Muscle layer of duodenum (tissue), 2 donors: Measurements from ENCODE around the gene NTRK1.
A peak's percentile ranks its signal among the peaks of the same experiment; 100 is the strongest.

Experiments
- H3K27ac ChIP-seq: one replicate; pipeline ENCODE4 v1.7.0; 2013; ENCODE audit warnings: mild to moderate bottlenecking, low read length
- H3K27me3 ChIP-seq: one replicate; pipeline ENCODE4 v1.7.0; 2013; ENCODE audit warnings: low read depth, mild to moderate bottlenecking, control low read depth, low read length
- H3K36me3 ChIP-seq, 2 donors: one replicate each; pipeline ENCODE4 v1.7.0; 2013; ENCODE audit warnings: low read length in 2 of 2, control low read depth in 1 of 2, mild to moderate bottlenecking in 1 of 2; ENCODE audit not compliant: insufficient read depth in 2 of 2, control insufficient read depth in 1 of 2
- H3K4me1 ChIP-seq, 2 donors: one replicate each; pipeline ENCODE4 v1.7.0; 2013; ENCODE audit warnings: low read length in 2 of 2, mild to moderate bottlenecking in 2 of 2, control low read depth in 1 of 2, moderate library complexity in 1 of 2; ENCODE audit not compliant: insufficient read depth in 2 of 2, control insufficient read depth in 1 of 2
- H3K4me3 ChIP-seq, 2 donors: one replicate each; pipeline ENCODE4 v1.7.0; 2013; ENCODE audit warnings: low read length in 2 of 2, low read depth in 1 of 2, mild to moderate bottlenecking in 1 of 2
- H3K9me3 ChIP-seq, 2 donors: one replicate each; pipeline ENCODE4 v1.7.0; 2013; ENCODE audit warnings: low read length in 2 of 2, control low read depth in 1 of 2, mild to moderate bottlenecking in 1 of 2; ENCODE audit not compliant: control insufficient read depth in 1 of 2
- donor health status: healthy.

NTRK1 gene

DNA sequence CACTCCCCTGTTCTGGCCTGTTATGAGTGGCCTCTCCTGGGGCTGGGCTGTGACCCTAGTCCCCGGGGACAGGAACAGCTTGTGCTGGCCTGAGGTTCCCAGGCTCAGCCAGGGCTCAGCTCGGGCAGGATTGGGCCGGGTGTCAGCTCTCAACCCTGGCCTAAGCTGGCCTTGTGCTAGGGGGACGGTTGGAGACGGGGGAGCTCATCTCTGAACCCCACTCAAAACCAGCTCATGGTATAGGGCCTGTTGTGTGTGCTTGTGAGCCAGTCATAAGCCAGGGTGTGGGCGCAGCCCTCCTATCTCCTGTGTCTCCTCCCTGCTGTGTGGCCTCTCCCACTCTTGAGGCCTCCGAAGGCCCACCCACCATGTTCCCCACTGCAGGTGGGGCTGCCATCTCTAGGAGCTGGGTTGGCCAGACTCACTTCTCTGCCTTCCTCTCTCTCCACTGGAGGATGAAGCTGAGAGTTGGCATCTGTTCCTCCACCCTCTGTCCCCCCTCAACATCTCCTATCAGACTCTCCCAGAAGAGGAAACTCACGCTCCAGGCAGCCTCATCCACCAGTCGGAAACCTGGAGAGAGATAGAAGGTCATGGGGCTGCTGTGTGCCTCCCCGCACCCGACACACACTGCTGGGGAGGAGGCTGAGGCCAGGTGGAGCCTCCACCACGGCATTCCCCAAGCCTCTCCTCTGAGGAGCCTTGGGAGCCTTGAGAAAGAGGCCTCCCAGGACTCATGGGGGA, 34.2 kb downstream of the NTRK1 start:
- H3K36me3 ChIP-seq: no peaks in the 10 kb centered on the region
- H3K4me3 ChIP-seq: peak overlapping the region in 1 of 2 donors; percentile 47
- H3K27me3 ChIP-seq: peaks cover 16% of the 10 kb centered on the region
- H3K27ac ChIP-seq: peak overlapping the region; percentile 54
- H3K9me3 ChIP-seq: no peaks in the 10 kb centered on the region
- peaks cover 0 to 18% of the 10 kb centered on the region in 2 donors for H3K4me1 ChIP-seq

DNA sequence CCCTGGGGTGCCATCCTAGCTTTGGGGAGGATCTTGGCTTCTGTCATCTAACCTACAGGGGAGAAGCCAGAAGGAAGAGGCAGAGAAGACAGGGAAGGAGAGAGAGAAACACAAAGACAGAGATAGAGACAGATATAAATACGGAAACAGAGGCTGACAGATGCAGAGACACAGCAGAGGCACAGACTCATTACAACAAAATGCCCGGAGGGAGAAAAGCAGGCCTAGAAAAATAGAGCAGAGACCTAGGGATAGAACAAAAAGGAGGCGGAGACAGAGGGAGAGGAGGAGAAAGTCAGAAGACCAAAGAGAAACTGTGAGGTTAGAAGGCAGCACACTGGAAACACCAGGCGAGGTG, 34.8 kb downstream of the NTRK1 start:
- Histone ChIP-seq H3K4me3 (peak overlapping the region in 1 of 2 donors; percentile 47), H3K27me3 (peaks cover 16% of the 10 kb centered on the region), H3K27ac (peak overlapping the region; percentile 54), H3K9me3 (no peaks in the 10 kb centered on the region), H3K36me3 (no peaks in the 10 kb centered on the region), H3K4me1 (peaks cover 0 to 18% of the 10 kb centered on the region in 2 donors)

DNA sequence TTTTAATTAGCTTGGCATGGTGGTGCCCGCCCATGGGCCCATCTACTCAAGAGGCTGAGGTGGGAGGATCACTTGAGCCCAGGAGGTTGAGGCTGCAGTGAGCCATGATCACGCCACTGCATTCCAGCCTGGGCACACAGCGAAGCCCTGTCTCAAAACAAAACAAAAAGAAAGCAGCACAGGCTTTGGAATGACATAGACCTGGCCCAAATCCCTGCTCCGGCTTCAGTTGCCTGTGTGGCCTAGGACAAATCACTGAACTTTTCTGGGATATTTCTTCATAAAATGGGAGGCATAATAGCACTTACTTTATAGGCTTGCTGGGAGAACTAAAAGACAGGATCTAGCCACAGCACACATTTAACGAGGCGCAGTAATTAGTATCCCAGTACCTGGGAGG, 35.3 kb downstream of the NTRK1 start:
- Histone ChIP-seq H3K27ac (no peak overlapping the region), H3K27me3 (peaks cover 16% of the 10 kb centered on the region), H3K36me3 (no peaks in the 10 kb centered on the region), H3K4me3 (no peak overlapping the region), H3K9me3 (no peaks in the 10 kb centered on the region), H3K4me1 (peaks cover 0 to 18% of the 10 kb centered on the region in 2 donors)

DNA sequence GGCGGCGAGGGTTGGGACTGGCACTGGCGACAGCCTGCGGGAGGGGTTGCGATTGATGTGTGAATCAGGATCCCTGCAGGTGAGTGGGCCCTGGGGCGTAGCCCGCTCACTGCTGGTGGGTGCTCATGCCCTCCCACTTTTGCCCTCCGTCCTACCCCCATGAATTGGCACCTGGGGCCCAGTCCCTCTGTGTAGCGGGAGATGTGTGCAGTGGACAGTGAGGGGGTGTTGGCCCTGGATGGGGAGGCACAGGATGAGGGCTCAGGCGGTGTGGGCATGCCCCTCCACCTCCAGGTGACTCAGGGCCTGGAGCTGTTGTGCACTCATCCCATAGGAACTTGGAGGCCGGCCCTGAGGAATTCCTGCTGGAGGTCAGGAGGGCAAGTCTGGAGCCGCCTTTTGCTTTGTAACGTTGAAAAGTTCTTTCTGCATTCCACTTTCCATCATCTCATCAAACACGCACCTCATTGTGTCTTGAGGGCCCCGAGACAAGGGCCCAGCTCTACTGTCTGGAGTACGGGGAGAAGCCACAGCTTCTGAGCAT, 35.9 kb downstream of the NTRK1 start:
- Histone ChIP-seq H3K4me3 (no peak overlapping the region), H3K9me3 (no peaks in the 10 kb centered on the region), H3K4me1 (peaks cover 0 to 18% of the 10 kb centered on the region in 2 donors), H3K27me3 (peaks cover 16% of the 10 kb centered on the region), H3K36me3 (no peaks in the 10 kb centered on the region), H3K27ac (no peak overlapping the region)

DNA sequence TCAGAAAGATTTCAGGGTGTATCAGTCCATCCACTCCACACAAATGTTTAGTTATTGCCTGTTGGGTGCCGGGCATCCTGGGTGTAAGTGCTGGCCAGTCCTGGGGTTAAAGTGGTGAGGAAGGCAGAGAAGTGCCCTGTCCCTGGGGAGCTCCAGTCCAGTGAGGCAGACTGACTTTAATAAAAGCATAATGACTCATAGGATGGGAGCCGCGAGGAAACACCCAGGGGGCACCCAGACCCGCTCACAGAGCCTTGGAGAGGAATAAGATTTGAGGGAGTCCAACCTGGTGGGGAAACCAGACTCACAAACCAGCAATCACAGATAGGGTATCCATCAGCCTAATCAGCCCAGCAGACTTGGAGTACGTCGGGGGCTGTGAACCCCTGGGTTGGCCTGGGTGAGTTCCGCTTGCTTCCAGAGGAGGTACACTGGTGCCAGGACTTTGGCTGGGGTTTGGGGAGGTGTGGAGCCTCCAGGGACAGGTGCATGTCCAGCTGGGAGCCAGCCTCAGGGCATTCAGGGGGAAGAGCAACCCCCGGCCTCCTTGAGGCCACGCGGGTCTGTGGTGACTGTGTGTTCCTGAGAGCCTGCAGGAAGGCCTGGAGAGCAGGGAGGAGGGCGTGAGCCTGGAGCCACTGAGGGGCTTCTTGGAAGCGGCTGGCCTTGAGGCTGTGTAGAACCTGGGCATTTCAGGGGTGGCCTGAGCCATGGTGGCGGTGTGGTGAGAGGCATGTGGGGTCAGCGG, 36.6 kb downstream of the NTRK1 start:
- Histone ChIP-seq H3K36me3 (no peaks in the 10 kb centered on the region), H3K4me1 (peaks cover 0 to 18% of the 10 kb centered on the region in 2 donors), H3K27ac (peak overlapping the region; percentile 4), H3K27me3 (peaks cover 16% of the 10 kb centered on the region), H3K9me3 (no peaks in the 10 kb centered on the region), H3K4me3 (no peak overlapping the region)

DNA sequence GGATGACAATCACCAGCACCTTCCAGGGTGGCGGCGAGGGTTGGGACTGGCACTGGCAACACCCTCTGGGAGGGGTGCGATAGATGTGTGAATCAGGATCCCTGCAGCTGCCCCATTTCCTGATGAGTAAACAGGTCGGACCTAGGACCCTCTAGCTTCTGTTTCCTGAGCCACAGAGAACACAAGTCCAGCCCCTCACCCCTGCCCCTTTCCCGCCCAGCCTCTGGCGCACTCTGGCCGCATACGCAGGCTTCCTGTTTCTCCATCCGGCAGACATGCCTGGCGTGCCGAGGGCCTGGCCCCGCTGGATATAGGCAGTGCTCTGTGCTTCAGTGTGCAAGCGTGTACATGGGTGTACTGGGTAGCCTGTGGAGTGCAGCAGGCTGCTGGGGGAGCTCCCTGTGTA, 37.5 kb downstream of the NTRK1 start:
- no peak overlapping the region for H3K4me3 ChIP-seq
- peaks cover 0 to 18% of the 10 kb centered on the region in 2 donors for H3K4me1 ChIP-seq
- peaks cover 16% of the 10 kb centered on the region for H3K27me3 ChIP-seq
- no peaks in the 10 kb centered on the region for H3K36me3 ChIP-seq
- no peaks in the 10 kb centered on the region for H3K9me3 ChIP-seq
- H3K27ac ChIP-seq: no peak overlapping the region

DNA sequence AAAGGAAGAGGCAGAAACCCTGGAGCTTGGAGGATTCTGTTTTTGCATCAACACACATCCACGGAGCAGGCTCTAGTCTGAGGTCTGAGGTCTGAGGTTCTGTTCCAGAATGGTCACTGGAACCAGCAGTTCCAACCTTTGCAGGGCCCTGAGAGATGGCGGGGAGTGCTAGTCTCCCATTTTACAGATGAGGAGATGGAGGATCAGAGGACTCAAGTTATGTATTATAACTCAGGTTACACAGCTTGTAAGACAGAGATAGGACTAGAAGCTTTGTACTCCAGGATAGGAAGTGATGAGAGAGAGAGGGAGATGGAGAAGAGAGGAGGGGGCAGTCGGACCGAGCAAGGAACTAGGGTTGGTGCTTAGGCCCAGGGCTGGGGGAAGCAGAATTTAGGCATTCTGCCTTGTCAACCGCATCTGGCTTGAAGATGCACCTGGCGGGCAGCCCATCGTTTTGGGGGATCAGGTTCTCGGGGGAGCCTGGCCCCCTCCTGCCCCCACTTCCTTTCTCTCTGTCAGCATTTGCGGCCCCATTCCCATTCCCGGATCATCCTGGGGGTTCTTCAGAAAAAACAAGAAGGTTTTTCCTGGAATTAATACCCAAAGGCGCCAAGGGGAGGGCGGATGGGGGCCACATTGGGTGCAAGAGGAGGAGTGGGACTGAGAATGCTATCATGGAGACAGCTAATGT, 38.5 kb downstream of the NTRK1 start:
- H3K27ac ChIP-seq: no peak overlapping the region
- peaks cover 11% of the 10 kb centered on the region for H3K27me3 ChIP-seq
- H3K36me3 ChIP-seq: no peaks in the 10 kb centered on the region
- H3K9me3 ChIP-seq: no peaks in the 10 kb centered on the region
- H3K4me1 ChIP-seq: peaks cover 0 to 15% of the 10 kb centered on the region in 2 donors
- no peak overlapping the region for H3K4me3 ChIP-seq

DNA sequence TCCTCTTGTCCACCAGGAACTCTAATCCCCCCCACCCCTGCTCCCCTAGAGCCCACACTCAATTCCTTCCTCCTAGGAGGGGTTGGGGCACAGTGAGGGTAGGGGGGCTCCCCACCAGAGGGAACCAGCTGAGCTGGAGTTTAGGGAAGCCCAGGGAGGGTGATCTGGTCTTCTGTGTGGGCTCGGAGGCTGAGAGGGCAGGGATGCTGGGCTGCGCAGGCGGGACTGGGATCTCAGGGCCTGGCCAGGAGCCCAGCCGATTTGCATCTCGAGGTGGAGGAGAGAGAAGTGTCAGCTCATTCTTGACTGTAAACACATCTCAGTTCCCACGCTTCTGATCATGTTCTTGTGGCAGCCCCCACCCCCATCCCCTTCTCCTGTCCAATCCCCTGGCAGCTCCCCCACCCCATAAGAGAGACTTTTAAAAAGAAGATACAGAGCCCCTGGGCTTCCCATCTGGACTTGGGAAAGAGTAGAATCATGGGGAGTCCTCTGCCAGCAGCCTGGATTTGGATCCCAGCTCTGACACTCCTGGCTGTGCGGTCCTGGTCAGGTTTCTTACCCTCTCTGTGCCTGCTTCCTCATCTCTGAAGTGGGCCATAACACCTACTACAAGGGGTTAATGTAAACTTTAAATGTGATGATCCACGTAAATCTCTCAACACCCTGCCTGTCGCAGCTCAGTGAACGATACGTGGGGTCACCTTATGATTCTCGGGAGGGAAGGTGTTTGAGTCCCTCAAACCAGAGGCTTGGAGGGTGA, 39.5 kb downstream of the NTRK1 start:
- Histone ChIP-seq H3K9me3 (no peaks in the 10 kb centered on the region), H3K27ac (no peak overlapping the region), H3K4me1 (peaks cover 0 to 15% of the 10 kb centered on the region in 2 donors), H3K4me3 (no peak overlapping the region), H3K27me3 (peaks cover 1% of the 10 kb centered on the region), H3K36me3 (no peaks in the 10 kb centered on the region)

DNA sequence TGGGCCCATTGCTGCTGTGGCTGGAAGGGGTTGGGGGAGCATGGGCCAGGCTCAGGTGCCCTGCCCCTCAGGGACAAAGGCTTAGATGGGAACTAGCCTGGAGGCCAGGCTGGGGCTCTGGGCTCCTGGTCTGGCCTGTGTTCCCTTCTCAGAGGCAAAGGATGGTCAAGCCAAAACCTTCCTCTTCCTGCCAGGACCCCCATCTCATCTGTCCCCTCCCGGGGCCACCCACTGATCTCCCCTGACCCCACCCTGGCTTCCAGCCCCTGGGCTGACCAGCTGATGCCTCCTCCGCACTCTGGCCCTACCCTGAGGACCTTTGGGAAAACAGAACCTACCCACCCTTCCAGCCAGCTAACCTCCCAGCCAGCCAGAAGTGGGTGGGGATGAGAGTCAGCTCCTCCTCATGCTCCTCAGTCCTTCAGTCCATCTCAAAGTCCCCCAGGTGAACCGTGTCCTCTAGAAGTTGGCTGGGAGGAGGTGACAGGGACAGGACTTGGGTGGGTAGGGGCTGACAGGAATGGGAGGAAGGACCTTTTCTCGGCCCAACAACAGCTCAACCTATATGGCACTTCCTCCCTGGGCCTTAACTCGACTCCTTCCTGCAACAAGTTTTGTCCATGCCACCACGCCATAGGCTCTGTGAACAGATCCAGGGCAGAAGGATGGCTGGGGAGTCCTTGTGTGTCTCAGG, 40.4 kb downstream of the NTRK1 start:
- H3K9me3 ChIP-seq: no peaks in the 10 kb centered on the region
- H3K27me3 ChIP-seq: no peaks in the 10 kb centered on the region
- H3K4me1 ChIP-seq: peaks cover 0 to 11% of the 10 kb centered on the region in 2 donors
- H3K27ac ChIP-seq: no peak overlapping the region
- no peak overlapping the region for H3K4me3 ChIP-seq
- no peaks in the 10 kb centered on the region for H3K36me3 ChIP-seq

DNA sequence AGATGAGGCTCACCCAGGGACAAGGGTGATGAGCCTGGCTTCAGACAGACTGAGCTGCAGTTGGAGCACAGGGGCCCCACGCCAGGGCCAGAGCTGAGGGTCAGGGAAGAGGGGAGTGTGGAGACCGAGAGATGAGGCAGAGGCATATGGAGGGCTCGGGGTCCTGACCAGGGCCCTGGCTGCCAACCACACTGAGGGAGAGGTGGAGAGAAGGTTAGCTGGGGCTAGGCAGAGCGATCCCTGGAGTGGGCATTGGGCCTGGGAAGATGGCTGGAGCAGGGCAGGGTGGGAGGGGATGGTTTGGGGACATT, 40.9 kb downstream of the NTRK1 start:
- H3K4me3 ChIP-seq: no peak overlapping the region
- H3K4me1 ChIP-seq: peaks cover 0 to 8% of the 10 kb centered on the region in 2 donors
- H3K27me3 ChIP-seq: no peaks in the 10 kb centered on the region
- H3K36me3 ChIP-seq: peaks cover 0 to 3% of the 10 kb centered on the region in 2 donors
- H3K27ac ChIP-seq: no peak overlapping the region
- no peaks in the 10 kb centered on the region for H3K9me3 ChIP-seq
